NT2/D1 (cell line): Measurements from ENCODE around the gene NKX3-2.
A peak's percentile ranks its signal among the peaks of the same experiment; 100 is the strongest.

ENCODE experiments used
- DNase-seq: peaks from one replicate; pipeline ENCODE4 v3.0.0-alpha.2; 2011; ENCODE audit warnings: low read depth, low spot score
- H3K27me3 ChIP-seq: 2 replicates; pipeline ENCODE4 v1.6.0; 2011; ENCODE audit warnings: mild to moderate bottlenecking; ENCODE audit not compliant: insufficient read length, insufficient read depth
- H3K36me3 ChIP-seq: 2 replicates; pipeline ENCODE4 v1.6.1; 2011; ENCODE audit warnings: mild to moderate bottlenecking, low read length, mixed read lengths; ENCODE audit not compliant: insufficient read depth, insufficient read length
- H3K4me1 ChIP-seq: 2 replicates; pipeline ENCODE4 v1.5.1; 2011; ENCODE audit not compliant: insufficient read depth, insufficient read length
- H3K4me3 ChIP-seq: 2 replicates; pipeline ENCODE4 v1.5.1; 2011; ENCODE audit warnings: low read depth; ENCODE audit not compliant: insufficient read length
- H3K9ac ChIP-seq: 2 replicates; pipeline ENCODE4 v1.6.0; 2011; ENCODE audit warnings: low read depth; ENCODE audit not compliant: insufficient read length
- H3K9me3 ChIP-seq: 2 replicates; pipeline ENCODE4 v1.5.1; 2011; ENCODE audit warnings: mild to moderate bottlenecking, low read length; ENCODE audit not compliant: insufficient read depth
- SUZ12 ChIP-seq: IDR thresholded peaks from 2 replicates; pipeline ENCODE4 v1.6.1; 2011; ENCODE audit not compliant: insufficient read length, insufficient read depth; ENCODE audit errors: extremely low read depth
- YY1 ChIP-seq: IDR thresholded peaks from 2 replicates; pipeline ENCODE4 v1.6.1; 2011; ENCODE audit not compliant: insufficient read length, insufficient read depth
- ZNF274 ChIP-seq: IDR thresholded peaks from 2 replicates; pipeline ENCODE4 v1.6.1; 2011; ENCODE audit warnings: mild to moderate bottlenecking, low read depth, low read length

The NKX3-2 gene

GRCh38 chr4:13545394-13545808, 1.1 kb upstream of the NKX3-2 start:
- peaks cover 23% of the 10 kb centered on the region for H3K36me3 ChIP-seq
- no peak for DNase-seq
- no peaks in the 10 kb centered on the region for H3K9me3 ChIP-seq
- TF ChIP-seq ZNF274 = no peak
- no peak for TF ChIP-seq YY1
- TF ChIP-seq SUZ12 = no peak
- H3K4me3 ChIP-seq = no peak overlapping the region
- peaks cover 13% of the 10 kb centered on the region for H3K4me1 ChIP-seq
- no peak overlapping the region for H3K9ac ChIP-seq
- H3K27me3 ChIP-seq = peaks cover 16% of the 10 kb centered on the region

GRCh38 chr4:13544606-13545393, 492 bp upstream of the NKX3-2 start:
- Histone ChIP-seq H3K9ac (peak overlapping the region; percentile 95), H3K36me3 (peaks cover 28% of the 10 kb centered on the region), H3K4me3 (peak overlapping the region; percentile 90), H3K9me3 (peaks cover 3% of the 10 kb centered on the region; the same call in 1 of the 2 replicates), H3K27me3 (peaks cover 16% of the 10 kb centered on the region), H3K4me1 (peaks cover 13% of the 10 kb centered on the region)
- no peak for TF ChIP-seq ZNF274
- TF ChIP-seq SUZ12 = no peak
- no peak for TF ChIP-seq YY1
- DNase-seq = peak; percentile 95

GRCh38 chr4:13543032-13543838, 1.1 kb downstream of the NKX3-2 start:
- Histone ChIP-seq H3K9me3 (peaks cover 13% of the 10 kb centered on the region; the same call in 1 of the 2 replicates), H3K27me3 (peaks cover 16% of the 10 kb centered on the region), H3K4me1 (peaks cover 13% of the 10 kb centered on the region), H3K36me3 (peaks cover 32% of the 10 kb centered on the region), H3K9ac (peak overlapping the region; percentile 95), H3K4me3 (peak overlapping the region; percentile 90)
- no peak for DNase-seq
- TF ChIP-seq SUZ12 (no peak), YY1 (no peak), ZNF274 (no peak)

- Histone ChIP-seq H3K9ac (peak overlapping the region; percentile 95), H3K27me3 (peaks cover 16% of the 10 kb centered on the region), H3K36me3 (peaks cover 32% of the 10 kb centered on the region), H3K4me1 (peaks cover 13% of the 10 kb centered on the region), H3K4me3 (peak overlapping the region; percentile 90), H3K9me3 (peaks cover 13% of the 10 kb centered on the region; the same call in 1 of the 2 replicates)
- TF ChIP-seq YY1 (no peak), SUZ12 (no peak), ZNF274 (no peak)
- no peak for DNase-seq
Measured at GRCh38 chr4:13542577-13543031, 1.7 kb downstream of the NKX3-2 start.

DNA sequence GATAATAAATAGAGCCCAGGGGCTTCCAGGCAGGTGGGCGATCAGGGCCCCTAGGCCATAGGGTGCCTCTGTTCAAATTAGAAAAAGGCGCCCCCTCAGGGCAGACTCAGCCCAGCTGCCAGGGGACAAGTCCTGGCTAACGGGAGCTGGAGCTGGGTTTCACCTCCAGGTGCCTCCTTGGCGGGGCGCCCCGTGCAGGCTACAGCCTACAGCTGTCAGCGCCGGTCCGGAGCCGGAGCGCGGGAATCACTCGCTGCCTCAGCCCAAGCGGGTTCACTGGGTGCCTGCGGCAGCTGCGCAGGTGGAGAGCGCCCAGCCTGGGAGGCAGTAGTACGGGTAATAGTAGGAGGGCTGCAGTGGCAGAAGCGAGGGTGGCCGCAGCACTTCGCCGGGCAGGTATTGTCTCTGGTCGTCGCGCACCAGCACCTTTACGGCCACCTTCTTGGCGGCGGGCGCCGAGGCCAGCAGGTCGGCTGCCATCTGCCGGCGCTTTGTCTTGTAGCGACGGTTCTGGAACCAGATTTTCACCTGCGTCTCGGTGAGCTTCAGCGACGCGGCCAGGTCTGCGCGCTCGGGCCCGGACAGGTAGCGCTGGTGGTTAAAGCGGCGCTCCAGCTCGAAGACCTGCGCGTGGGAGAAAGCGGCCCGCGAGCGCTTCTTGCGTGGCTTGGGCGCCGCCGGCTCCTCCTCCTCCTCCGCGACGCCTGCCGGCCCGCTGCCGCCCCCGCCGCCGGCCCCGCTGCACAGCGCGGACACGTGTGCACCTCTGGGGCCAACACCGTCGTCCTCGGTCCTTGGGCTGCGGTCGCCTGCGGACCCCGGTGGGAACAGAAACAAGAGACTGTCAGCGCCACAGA, 2.4 kb downstream of the NKX3-2 start:
- no peak overlapping the region for H3K4me3 ChIP-seq
- peaks cover 13% of the 10 kb centered on the region; the same call in 1 of the 2 replicates for H3K9me3 ChIP-seq
- peak overlapping the region; percentile 43 for H3K9ac ChIP-seq
- DNase-seq = no peak
- peaks cover 13% of the 10 kb centered on the region for H3K4me1 ChIP-seq
- TF ChIP-seq SUZ12 (no peak), ZNF274 (no peak), YY1 (no peak)
- H3K27me3 ChIP-seq = peaks cover 14% of the 10 kb centered on the region
- H3K36me3 ChIP-seq = peaks cover 32% of the 10 kb centered on the region

GRCh38 chr4:13541176-13541604, 3.1 kb downstream of the NKX3-2 start:
- TF ChIP-seq YY1 = no peak
- TF ChIP-seq SUZ12 = no peak
- TF ChIP-seq ZNF274 = no peak
- Histone ChIP-seq H3K36me3 (peaks cover 32% of the 10 kb centered on the region), H3K27me3 (peaks cover 6% of the 10 kb centered on the region), H3K9me3 (peaks cover 13% of the 10 kb centered on the region; the same call in 1 of the 2 replicates), H3K4me3 (no peak overlapping the region), H3K4me1 (peaks cover 15% of the 10 kb centered on the region), H3K9ac (no peak overlapping the region)
- DNase-seq = no peak
